CD14-positive monocyte (primary cell): Measurements from ENCODE around the gene IL15RA. TPM values are rescaled to one million over a fixed set of nuclear protein-coding genes. Genes with fewer than 3 reads are reported as not detected.
A peak's percentile ranks its signal among the peaks of the same experiment; 100 is the strongest.

Source experiments
- DNase-seq, 3 donors: peaks; one replicate each; pipeline ENCODE4 v3.0.0-alpha.2; 2011 to 2022
- H2AFZ ChIP-seq: 2 replicates; pipeline ENCODE4 v1.6.0; 2012; ENCODE audit warnings: mild to moderate bottlenecking, low read depth, low read length, inconsistent platforms; ENCODE audit not compliant: insufficient read depth, poor library complexity, severe bottlenecking
- H3K27ac ChIP-seq, 2 donors: 1 replicate in 1 of 2; 2 replicates in 1 of 2; pipeline ENCODE4 v1.5.1; 2012 to 2013; ENCODE audit warnings: low read length in 2 of 2, control low read depth in 1 of 2, inconsistent platforms in 1 of 2, low read depth in 1 of 2, mild to moderate bottlenecking in 1 of 2
- H3K27me3 ChIP-seq, 2 donors: one replicate each; pipeline versions ENCODE4 v1.6.0 to v1.6.1; 2011 to 2013; ENCODE audit warnings: low read length in 2 of 2; ENCODE audit not compliant: control insufficient read depth in 2 of 2, insufficient read depth in 2 of 2
- H3K36me3 ChIP-seq, 2 donors: replicated peaks in 1 of 2; 1 replicate in 1 of 2; 2 replicates in 1 of 2; pipeline versions ENCODE4 v1.5.1 to v1.6.1; 2012 to 2013; ENCODE audit warnings: low read length in 2 of 2, control low read depth in 1 of 2, inconsistent platforms in 1 of 2, mild to moderate bottlenecking in 1 of 2; ENCODE audit not compliant: insufficient read depth in 2 of 2, control insufficient read depth in 1 of 2
- H3K4me1 ChIP-seq, 2 donors: 1 replicate in 1 of 2; 2 replicates in 1 of 2; pipeline versions ENCODE4 v1.5.1 to v1.6.1; 2012 to 2013; ENCODE audit warnings: low read length in 2 of 2, control low read depth in 1 of 2, inconsistent platforms in 1 of 2, mild to moderate bottlenecking in 1 of 2, moderate library complexity in 1 of 2; ENCODE audit not compliant: insufficient read depth in 2 of 2, control insufficient read depth in 1 of 2
- H3K4me2 ChIP-seq: replicated peaks from 2 replicates; pipeline ENCODE3; 2012; ENCODE audit warnings: low read length, moderate library complexity, mild to moderate bottlenecking; ENCODE audit not compliant: poor library complexity, severe bottlenecking; ENCODE audit errors: extremely low read depth
- H3K4me3 ChIP-seq, 3 experiments: fragments of 200-600 bp in 1 of 3; sonication (generic) in 1 of 3; replicated peaks in 1 of 3; 1 replicate in 2 of 3; 2 replicates in 1 of 3; pipeline ENCODE4 v1.5.1; 2011 to 2013; ENCODE audit warnings: low read length in 3 of 3, mild to moderate bottlenecking in 3 of 3, control low read depth in 2 of 3, low read depth in 2 of 3, inconsistent platforms in 1 of 3, moderate library complexity in 1 of 3
- H3K79me2 ChIP-seq: 2 replicates; pipeline ENCODE4 v1.6.0; 2012; ENCODE audit warnings: mild to moderate bottlenecking, control low read depth, inconsistent platforms, low read length, moderate library complexity; ENCODE audit not compliant: insufficient read depth
- H3K9ac ChIP-seq: 2 replicates; pipeline ENCODE4 v1.6.0; 2017; ENCODE audit warnings: low read length, mild to moderate bottlenecking; ENCODE audit not compliant: insufficient read depth, poor library complexity, severe bottlenecking
- H3K9me3 ChIP-seq, 2 donors: replicated peaks in 1 of 2; 1 replicate in 1 of 2; 2 replicates in 1 of 2; pipeline versions ENCODE4 v1.5.1 to v1.6.1; 2012 to 2013; ENCODE audit warnings: low read length in 2 of 2, control low read depth in 1 of 2; ENCODE audit not compliant: control insufficient read depth in 1 of 2, insufficient read depth in 1 of 2
- H4K20me1 ChIP-seq: 2 replicates; pipeline ENCODE4 v1.6.0; 2012; ENCODE audit warnings: mild to moderate bottlenecking, low read length, control low read depth, moderate library complexity; ENCODE audit not compliant: insufficient read depth
- H3K27ac Mint-ChIP-seq, 7 donors: one replicate each; pipeline ENCODE4 v1.8.0; 2020; ENCODE audit warnings: mild to moderate bottlenecking in 7 of 7, mixed read lengths in 7 of 7, moderate library complexity in 6 of 7, inconsistent platforms in 2 of 7
- H3K27me3 Mint-ChIP-seq, 3 donors: one replicate each; pipeline ENCODE4 v1.8.0; 2021 to 2022; ENCODE audit warnings: low read depth in 3 of 3, mild to moderate bottlenecking in 3 of 3, mixed read lengths in 3 of 3, moderate library complexity in 3 of 3, inconsistent platforms in 1 of 3
- H3K36me3 Mint-ChIP-seq, 2 donors: one replicate each; pipeline ENCODE4 v1.8.0; 2020; ENCODE audit warnings: mixed read lengths in 2 of 2, inconsistent platforms in 1 of 2, mild to moderate bottlenecking in 1 of 2
- H3K4me1 Mint-ChIP-seq: one replicate; pipeline ENCODE4 v1.8.0; 2020; ENCODE audit warnings: mild to moderate bottlenecking, mixed read lengths
- H3K4me3 Mint-ChIP-seq, 2 donors: one replicate each; pipeline ENCODE4 v1.8.0; 2020; ENCODE audit warnings: mild to moderate bottlenecking in 2 of 2, mixed read lengths in 2 of 2, moderate library complexity in 1 of 2
- H3K9me3 Mint-ChIP-seq, 7 donors: one replicate each; pipeline ENCODE4 v1.8.0; 2020 to 2022; ENCODE audit warnings: mixed read lengths in 7 of 7, mild to moderate bottlenecking in 6 of 7, moderate library complexity in 6 of 7, inconsistent platforms in 2 of 7
- WGBS: methylation state at CpG from one replicate; pipeline ENCODE4 v1.1.5; 2013; ENCODE audit warnings: missing lambda C conversion rate; ENCODE audit not compliant: insufficient coverage; 5-methylcytosine and 5-hydroxymethylcytosine counted together
- intact Hi-C, 2 donors: fragments of 100-400 bp; cut with micrococcal nuclease; formaldehyde crosslinking; loops; one replicate each; pipeline versions ENCODE4 v1.15.0 to v1.15.1; 2023
- polyA plus RNA-seq, 3 donors: library from polyadenylated mRNA; depleted of rRNA in 1 of 3; unstranded in 2 of 3; stranded (reverse) in 1 of 3; fragments of 300-500 nt in 2 of 3; fragments of >200 nt in 1 of 3; fragmentation: Illumina TruSeq in 2 of 3; gene quantifications; 1 replicate in 2 of 3; 2 replicates in 1 of 3; pipeline ENCODE4 v1.2.3, GENCODE V29; 2012 to 2021
- TF ChIP-seq, protein P1 (sequence below): fragments of 200-600 bp; IDR thresholded peaks from one replicate; pipeline ENCODE4 v1.8.0; 2022; ENCODE audit warnings: antibody characterized with exemption, mild to moderate bottlenecking

Gene IL15RA
- polyA plus RNA-seq, 3 donors = 12.4 to 23.1 (median 12.6) TPM

DNA sequence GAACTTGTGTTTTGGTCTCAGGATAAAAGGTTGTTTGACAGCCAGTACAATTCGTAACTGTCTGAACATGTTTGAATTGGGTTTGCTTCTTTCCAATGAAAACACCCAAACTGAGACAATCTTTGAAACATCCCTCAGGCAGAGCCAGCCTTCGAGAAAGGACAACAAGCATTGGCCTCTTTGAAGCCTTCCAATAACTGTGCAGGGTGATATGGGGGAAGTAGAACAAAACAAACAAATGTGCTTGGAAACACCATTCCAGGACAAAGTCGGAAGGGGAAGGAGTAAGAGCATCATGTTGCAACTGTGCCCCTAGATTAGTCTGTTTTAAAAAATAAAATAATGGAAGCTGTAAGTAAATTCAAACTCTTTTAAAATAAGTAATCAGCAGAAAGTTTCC, 45.3 kb upstream of the IL15RA start:
- Histone ChIP-seq H3K27me3 (no peaks in the 10 kb centered on the region), H3K9ac (no peak overlapping the region), H2AFZ (no peak overlapping the region), H3K4me3 (no peak overlapping the region), H3K79me2 (no peaks in the 10 kb centered on the region), H3K9me3 (no peaks in the 10 kb centered on the region), H3K27ac (no peak overlapping the region), H3K4me2 (no peak overlapping the region), H3K4me1 (no peaks in the 10 kb centered on the region), H4K20me1 (no peaks in the 10 kb centered on the region), H3K36me3 (no peaks in the 10 kb centered on the region)
- peaks cover 0 to 2% (median 0%) of the 10 kb centered on the region in 7 donors for H3K9me3 Mint-ChIP-seq
- no peak overlapping the region for H3K27ac Mint-ChIP-seq
- TF ChIP-seq, protein P1, sequence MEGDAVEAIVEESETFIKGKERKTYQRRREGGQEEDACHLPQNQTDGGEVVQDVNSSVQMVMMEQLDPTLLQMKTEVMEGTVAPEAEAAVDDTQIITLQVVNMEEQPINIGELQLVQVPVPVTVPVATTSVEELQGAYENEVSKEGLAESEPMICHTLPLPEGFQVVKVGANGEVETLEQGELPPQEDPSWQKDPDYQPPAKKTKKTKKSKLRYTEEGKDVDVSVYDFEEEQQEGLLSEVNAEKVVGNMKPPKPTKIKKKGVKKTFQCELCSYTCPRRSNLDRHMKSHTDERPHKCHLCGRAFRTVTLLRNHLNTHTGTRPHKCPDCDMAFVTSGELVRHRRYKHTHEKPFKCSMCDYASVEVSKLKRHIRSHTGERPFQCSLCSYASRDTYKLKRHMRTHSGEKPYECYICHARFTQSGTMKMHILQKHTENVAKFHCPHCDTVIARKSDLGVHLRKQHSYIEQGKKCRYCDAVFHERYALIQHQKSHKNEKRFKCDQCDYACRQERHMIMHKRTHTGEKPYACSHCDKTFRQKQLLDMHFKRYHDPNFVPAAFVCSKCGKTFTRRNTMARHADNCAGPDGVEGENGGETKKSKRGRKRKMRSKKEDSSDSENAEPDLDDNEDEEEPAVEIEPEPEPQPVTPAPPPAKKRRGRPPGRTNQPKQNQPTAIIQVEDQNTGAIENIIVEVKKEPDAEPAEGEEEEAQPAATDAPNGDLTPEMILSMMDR = no peak
- WGBS = no CpG with 5 or more reads among the region's 3 CpGs
- no peak for DNase-seq
- H3K4me1 Mint-ChIP-seq = peaks cover 2% of the 10 kb centered on the region
- H3K27me3 Mint-ChIP-seq = peaks cover 0 to 3% (median 2%) of the 10 kb centered on the region in 3 donors
- H3K4me3 Mint-ChIP-seq = no peak overlapping the region
- intact Hi-C loops = no loop called here
- no peaks in the 10 kb centered on the region for H3K36me3 Mint-ChIP-seq

DNA sequence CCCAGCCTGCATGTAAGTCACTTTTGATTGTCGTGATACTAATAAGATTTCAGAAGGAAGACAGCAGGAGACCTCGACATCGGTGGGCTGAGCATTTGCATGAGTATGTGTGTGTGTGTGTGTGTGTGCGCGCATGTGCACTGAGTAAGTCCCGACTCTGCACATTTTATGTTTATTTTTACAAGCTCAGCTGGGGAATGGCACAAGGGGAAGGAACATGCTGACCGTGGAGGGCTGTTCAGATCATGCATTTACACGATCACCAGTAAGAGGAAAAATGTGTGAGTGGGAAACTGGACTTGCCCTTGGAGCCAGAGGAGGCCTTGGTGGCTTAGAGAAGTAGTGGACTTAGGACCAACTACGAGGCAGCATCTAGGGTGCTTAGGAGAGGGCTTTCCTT, 43.5 kb upstream of the IL15RA start:
- Histone ChIP-seq H2AFZ (no peak overlapping the region), H3K36me3 (no peaks in the 10 kb centered on the region), H3K4me1 (no peaks in the 10 kb centered on the region), H3K9ac (no peak overlapping the region), H4K20me1 (no peaks in the 10 kb centered on the region), H3K4me3 (no peak overlapping the region), H3K27ac (no peak overlapping the region), H3K9me3 (no peaks in the 10 kb centered on the region), H3K79me2 (no peaks in the 10 kb centered on the region), H3K4me2 (no peak overlapping the region), H3K27me3 (no peaks in the 10 kb centered on the region)
- peaks cover 2% of the 10 kb centered on the region for H3K4me1 Mint-ChIP-seq
- DNase-seq = no peak
- no peak overlapping the region for H3K4me3 Mint-ChIP-seq
- TF ChIP-seq, protein P1 = no peak
- peaks cover 0 to 2% (median 0%) of the 10 kb centered on the region in 3 donors for H3K27me3 Mint-ChIP-seq
- H3K9me3 Mint-ChIP-seq = peaks cover 0 to 1% (median 0%) of the 10 kb centered on the region in 7 donors
- H3K27ac Mint-ChIP-seq = peak overlapping the region in 1 of 7 donors; percentile 60
- intact Hi-C loops = no loop called here
- no peaks in the 10 kb centered on the region for H3K36me3 Mint-ChIP-seq
- 66% methylated on average over 8 of the region's 9 CpGs for WGBS
